T-helper 9 cell (primary cell): ENCODE measurements around the gene SCO2.
"Not testable (repeated sequence)": the region's sequence is repeated elsewhere in the genome, so short reads cannot be mapped to it uniquely, and the experiment has no call there.

Experiments
- DNase-seq: peaks from one replicate; pipeline ENCODE4 v3.0.0-alpha.2; 2020

SCO2 gene

GRCh38 chr22:50531546-50531961, 6.2 kb upstream of the SCO2 start:
- DNase-seq, result peak; percentile 51

DNA sequence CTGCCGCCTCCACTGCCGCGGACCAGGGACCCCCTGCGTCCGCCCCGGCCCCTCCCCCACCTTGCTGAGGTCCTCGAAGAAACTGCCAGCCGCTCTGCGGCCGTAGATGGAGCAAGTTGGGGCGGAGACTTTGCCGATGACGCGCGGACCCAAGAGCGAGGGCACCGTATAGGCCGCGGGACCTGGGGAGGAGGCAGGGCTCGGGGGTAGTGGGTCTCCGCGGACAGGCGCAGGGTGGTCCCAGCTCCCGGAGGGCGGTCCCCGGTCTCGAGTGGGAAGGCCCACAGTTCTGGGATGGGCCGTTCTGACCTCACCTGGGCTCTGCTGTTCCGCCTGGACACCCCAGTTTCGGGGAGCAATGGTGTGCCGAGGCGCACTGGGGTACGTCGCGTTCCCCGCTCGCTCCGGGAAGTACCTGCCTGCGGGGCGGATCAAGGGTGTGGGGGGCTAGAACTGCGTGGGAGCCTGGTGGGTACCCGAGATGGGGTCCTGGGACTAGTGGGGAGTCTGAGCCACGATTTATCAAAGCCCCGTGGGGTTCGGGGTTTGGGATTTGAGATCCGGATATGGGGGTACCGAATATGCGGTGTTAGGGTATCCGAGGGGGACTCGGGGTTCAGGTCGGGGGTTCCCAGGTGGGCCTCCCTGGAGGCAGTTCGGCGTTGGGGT, 5.6 kb upstream of the SCO2 start:
- peak; percentile 65 for DNase-seq

GRCh38 chr22:50530580-50530876, 5.1 kb upstream of the SCO2 start:
- DNase-seq, result no peak

DNA sequence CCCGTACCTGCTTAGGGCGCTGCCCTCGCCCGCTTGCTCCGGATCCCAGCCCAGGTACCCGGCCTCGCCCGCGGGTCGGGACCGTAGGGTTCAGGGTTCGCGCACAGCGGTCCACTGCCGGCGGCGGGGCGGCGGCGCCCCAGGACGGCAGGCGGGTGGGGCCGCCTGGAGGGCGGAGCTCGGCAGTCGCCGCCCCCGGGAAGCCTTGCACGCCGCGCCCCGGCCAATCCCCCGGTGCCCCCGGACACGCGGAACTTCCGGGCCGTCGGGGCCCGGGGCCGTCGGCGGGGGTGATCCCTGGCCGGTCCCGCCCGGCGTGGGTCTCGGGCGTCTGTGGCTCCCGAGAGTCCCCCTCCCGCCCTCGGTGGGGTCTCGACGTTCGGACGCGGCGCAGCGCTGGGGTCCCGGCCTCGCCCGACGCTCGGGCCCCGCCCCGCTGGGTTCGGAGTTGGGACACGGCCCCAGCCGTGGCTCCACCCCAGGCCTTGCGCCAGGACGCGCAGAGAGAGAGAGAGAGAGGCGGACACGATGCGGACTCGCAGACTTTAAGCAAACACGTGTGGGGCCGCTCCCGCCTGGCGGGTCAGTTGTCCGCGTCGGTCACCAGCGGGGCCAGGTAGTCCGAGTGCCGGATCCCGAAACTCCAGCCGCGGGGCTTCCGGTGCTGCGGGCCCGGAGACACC, 4.6 kb upstream of the SCO2 start, which contains the start of gene TYMP:
TSS of gene TYMP (minus strand) at position 116 of the 683 bp plus-strand sequence. CDS start 303 bp downstream, outside the sequence.
- peak; percentile 53 for DNase-seq

- no peak for DNase-seq
These were observed 4.1 kb upstream of the SCO2 start for GRCh38 chr22:50529416-50529896.

- no peak for DNase-seq
These were observed 3.5 kb upstream of the SCO2 start for GRCh38 chr22:50528682-50529415.

GRCh38 chr22:50527921-50528681, 2.7 kb upstream of the SCO2 start:
- no peak for DNase-seq

DNA sequence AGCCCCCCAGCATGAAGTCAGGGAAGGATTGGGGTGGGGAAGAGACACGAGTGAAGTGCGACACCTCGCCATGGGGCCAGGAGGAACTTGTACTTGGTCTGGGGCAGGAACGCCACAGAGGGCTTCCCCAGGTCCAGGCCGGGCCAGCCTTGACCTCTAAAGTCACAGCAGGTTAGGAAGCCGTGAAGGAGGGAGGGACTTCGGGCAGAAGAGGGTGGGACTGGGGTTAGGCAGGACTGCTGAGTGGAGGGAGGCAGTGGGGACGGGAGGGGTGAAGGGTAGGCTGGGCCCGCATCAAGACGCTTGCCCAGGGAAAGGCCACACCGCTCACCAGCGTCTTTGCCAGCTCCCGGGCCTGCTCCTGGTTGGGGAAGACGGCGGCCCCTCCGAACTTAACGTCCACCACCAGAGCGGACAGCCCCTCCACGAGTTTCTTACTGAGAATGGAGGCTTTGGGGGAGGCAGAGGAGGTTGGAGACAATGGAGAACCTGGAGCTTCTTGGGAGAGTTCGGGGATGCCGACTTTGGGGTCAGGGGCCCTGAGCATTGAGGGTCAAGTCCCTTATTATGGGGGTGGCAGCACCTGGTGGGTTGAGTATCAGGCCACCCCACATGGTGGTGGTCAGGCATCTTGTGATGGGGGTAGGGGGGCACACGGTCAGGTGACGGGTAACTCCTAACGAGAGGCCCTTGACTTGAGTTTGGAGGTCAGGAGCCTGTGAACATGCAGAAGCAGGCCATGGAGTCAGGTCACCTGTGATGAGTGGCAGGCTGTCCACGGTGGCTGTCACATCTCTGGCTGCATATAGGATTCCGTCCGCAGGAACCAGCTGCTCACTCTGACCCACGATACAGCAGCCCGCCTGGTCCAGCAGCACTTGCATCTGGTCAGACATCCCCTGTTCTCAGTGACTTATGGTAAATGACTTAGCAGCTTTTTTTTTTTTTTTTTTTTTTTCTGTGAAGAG, 1.7 kb upstream of the SCO2 start:
- no peak for DNase-seq

GRCh38 chr22:50526108-50526833, 873 bp upstream of the SCO2 start:
- DNase-seq, result peak; percentile 78

DNA sequence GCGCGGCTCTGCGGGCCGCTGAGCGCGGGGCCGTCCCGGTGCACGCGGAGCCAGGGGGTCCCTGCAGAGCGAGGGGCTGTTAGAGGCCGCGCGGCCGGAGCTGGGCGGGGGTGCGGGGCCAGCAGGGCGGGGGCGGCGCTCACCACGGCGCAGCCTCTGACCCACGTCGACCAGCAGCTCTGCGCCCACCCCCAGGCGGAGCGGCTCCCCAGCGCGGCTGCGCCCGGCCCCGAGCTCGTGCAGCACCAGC, 385 bp upstream of the SCO2 start:
- DNase-seq, result no peak

DNA sequence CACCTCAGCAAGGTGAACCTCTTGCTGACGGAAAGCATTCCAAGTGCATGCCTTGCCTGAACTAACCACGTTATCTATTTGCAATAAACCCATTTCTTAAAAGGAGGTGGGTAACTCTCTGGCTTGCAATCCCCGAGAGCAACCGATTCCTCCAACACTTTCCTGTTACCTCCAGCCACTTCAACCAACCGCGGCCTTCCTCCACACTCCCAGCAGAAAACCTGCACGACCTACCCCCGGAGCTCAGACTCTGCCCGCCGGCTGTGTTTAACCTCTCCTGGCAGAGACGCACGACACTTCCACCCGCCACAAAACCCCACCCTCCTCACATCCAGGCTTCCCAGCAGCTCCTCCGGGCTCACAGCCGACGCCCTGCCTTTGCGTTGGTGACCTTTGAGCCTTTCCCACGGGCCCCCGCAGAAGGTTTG, 708 bp downstream of the SCO2 start:
- DNase-seq, result no peak

DNA sequence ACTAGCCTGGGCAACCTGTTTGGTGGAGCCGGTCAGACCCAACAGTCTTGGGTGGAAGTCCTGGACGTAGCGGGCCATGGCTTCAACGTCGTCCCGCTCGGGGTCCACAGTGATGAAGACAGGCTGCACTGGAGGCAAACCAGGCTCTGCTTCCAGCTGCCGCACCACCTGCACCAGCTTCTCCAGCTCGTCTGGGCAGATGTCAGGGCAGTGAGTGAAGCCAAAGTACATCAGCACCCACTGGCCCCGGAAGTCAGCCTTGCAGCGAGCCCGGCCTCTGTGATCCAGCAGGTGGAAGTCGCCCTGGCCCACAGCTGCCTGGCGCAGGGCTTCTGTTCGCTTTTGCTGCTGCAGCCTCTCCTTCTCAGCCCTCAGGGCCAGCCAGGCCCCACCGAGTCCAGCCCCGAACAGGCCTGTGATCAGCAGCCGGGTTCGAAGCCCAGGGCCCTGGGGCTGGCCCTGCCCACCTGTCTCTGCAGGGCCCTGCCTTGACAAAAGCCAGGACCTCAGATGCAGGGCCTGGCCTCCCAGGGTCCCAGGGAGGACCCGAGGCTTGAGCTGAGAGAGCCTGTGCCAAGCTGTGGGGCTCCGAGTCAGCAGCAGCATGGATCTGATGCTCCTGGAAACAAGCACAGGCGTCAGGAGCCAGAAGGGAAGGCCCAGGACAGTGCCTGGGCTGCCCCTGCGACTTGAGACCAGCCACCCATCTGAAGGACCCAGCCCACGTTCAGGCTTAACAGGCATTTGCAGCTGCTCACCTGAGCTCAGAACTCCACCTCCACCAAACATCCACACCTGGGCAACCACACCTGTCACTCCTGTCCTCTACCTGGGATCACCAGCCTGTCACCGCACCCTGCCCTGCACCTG, 1.4 kb downstream of the SCO2 start:
- no peak for DNase-seq

DNA sequence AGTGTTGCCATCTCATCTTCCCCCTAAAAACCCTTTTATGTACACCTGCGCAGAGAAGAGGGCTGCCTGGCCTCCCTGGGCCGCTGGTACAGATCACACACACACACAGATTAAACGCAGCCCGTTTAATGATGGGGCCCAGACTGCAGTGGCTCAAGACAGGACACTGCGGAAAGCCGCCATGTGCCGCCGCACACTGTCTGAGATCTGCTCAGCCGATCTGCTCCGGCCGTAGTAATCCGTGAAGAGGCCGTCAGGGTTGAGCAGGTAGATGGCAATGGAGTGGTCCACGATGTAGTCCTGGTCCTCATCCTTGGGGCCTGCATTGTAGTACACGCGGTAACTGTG, 2.0 kb downstream of the SCO2 start:
- no peak for DNase-seq

GRCh38 chr22:50522806-50523438, 2.5 kb downstream of the SCO2 start:
- no peak for DNase-seq

GRCh38 chr22:50522208-50522805, 3.1 kb downstream of the SCO2 start:
- DNase-seq, result no peak

DNA sequence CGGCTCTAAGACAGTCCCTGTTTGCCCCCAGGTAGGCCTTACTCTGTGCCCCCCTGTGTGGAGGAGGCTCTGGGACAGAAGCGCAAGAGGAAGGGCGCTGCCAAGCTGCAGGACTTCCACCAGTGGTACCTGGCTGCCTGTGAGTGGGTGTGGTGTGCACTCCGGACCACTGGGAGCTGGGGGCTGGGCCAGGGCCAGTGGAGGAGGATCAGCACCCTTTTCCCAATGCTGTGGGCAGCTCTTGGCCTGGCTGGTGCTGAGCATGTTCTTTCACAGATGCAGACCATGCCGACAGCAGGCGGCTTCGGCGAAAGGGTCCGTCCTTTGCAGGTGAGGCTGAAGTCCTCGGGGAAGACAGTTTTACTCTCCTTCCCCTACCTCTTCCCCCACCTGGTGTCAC, 3.7 kb downstream of the SCO2 start:
- DNase-seq, result no peak

GRCh38 chr22:50520826-50521453, 4.5 kb downstream of the SCO2 start:
- no peak for DNase-seq

DNA sequence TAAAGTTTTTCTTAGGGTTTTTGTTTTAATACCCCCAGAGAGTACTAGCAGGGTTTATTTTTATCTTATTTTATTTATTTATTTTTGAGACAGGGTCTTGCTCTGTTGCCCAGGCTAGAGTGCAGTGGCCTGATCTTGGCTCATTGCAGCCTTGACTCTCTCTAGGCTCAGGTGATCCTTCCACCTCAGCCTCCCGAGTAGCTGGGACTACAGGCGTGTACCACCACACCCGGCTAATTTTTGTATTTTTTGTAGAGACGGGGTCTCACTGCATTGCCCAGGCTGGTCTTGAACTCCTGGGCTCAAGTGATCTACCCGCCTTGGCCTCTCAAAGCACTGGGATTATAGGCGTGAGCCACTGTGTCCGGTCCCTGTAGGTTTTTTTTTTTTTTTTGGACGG, 5.2 kb downstream of the SCO2 start:
- DNase-seq, result not testable (repeated sequence)

GRCh38 chr22:50519151-50519550, 6.2 kb downstream of the SCO2 start:
- no peak for DNase-seq
